H9 (cell line): Measurements from ENCODE around the gene FTO. TPM values are rescaled to one million over a fixed set of nuclear protein-coding genes. Genes with fewer than 3 reads are reported as not detected.

ENCODE experiments used
- DNase-seq: peaks from one replicate; pipeline ENCODE4 v3.0.0-alpha.2; 2017
- H2AFZ ChIP-seq: one replicate; pipeline ENCODE4 v1.6.1; 2013; ENCODE audit warnings: mild to moderate bottlenecking, low read length, control low read depth, moderate library complexity
- H2AK5ac ChIP-seq: 2 replicates; pipeline ENCODE4 v1.6.1; 2013; ENCODE audit warnings: low read length, control low read depth, mixed read lengths; ENCODE audit not compliant: insufficient read length
- H2BK120ac ChIP-seq: one replicate; pipeline ENCODE4 v1.6.1; 2013; ENCODE audit warnings: low read depth, mild to moderate bottlenecking, low read length, control low read depth, inconsistent platforms; ENCODE audit not compliant: poor library complexity, severe bottlenecking
- H2BK12ac ChIP-seq: 2 replicates; pipeline ENCODE4 v1.6.1; 2013; ENCODE audit warnings: low read length, control low read depth, mixed read lengths, low read depth; ENCODE audit not compliant: insufficient read length
- H2BK15ac ChIP-seq: 2 replicates; pipeline ENCODE4 v1.6.1; 2013; ENCODE audit warnings: low read depth, low read length, control low read depth
- H2BK20ac ChIP-seq: one replicate; pipeline ENCODE4 v1.6.1; 2013; ENCODE audit warnings: low read depth, mild to moderate bottlenecking, low read length, control low read depth, inconsistent platforms; ENCODE audit not compliant: poor library complexity, severe bottlenecking
- H2BK5ac ChIP-seq: 2 replicates; pipeline ENCODE4 v1.6.1; 2013; ENCODE audit warnings: low read length, control low read depth, mixed read lengths; ENCODE audit not compliant: insufficient read length
- H3K14ac ChIP-seq: 2 replicates; pipeline ENCODE4 v1.6.1; 2013; ENCODE audit warnings: low read length, control low read depth; ENCODE audit not compliant: insufficient read depth
- H3K18ac ChIP-seq: 2 replicates; pipeline ENCODE4 v1.6.1; 2013; ENCODE audit warnings: low read depth, mild to moderate bottlenecking, mixed read lengths, low read length, control low read depth; ENCODE audit not compliant: insufficient read length
- H3K23ac ChIP-seq: 2 replicates; pipeline ENCODE4 v1.6.1; 2013; ENCODE audit warnings: low read length, control low read depth, mixed read lengths, low read depth; ENCODE audit not compliant: insufficient read length
- H3K23me2 ChIP-seq: 2 replicates; pipeline ENCODE4 v1.6.1; 2013; ENCODE audit warnings: low read depth, mild to moderate bottlenecking, mixed read lengths, low read length, control low read depth; ENCODE audit not compliant: insufficient read length, poor library complexity, severe bottlenecking
- H3K27ac ChIP-seq: 2 replicates; pipeline ENCODE4 v1.5.1; 2013; ENCODE audit warnings: low read length, control low read depth, mixed read lengths, low read depth; ENCODE audit not compliant: insufficient read length
- H3K27me3 ChIP-seq: 2 replicates; pipeline ENCODE4 v1.6.1; 2013; ENCODE audit warnings: low read length, control low read depth, inconsistent platforms; ENCODE audit not compliant: insufficient read depth
- H3K4ac ChIP-seq: 2 replicates; pipeline ENCODE4 v1.6.1; 2013; ENCODE audit warnings: low read depth, mild to moderate bottlenecking, control low read depth, inconsistent platforms, low read length, moderate library complexity
- H3K4me1 ChIP-seq: 2 replicates; pipeline ENCODE4 v1.6.1; 2013; ENCODE audit warnings: low read length, control low read depth, inconsistent platforms; ENCODE audit not compliant: insufficient read depth
- H3K4me2 ChIP-seq: 2 replicates; pipeline ENCODE4 v1.6.1; 2013; ENCODE audit warnings: low read length, control low read depth, mixed read lengths; ENCODE audit not compliant: insufficient read length, insufficient read depth
- H3K56ac ChIP-seq: 2 replicates; pipeline ENCODE4 v1.6.1; 2013; ENCODE audit warnings: low read depth, mild to moderate bottlenecking, mixed read lengths, low read length, control low read depth; ENCODE audit not compliant: insufficient read length
- H3K79me1 ChIP-seq: 2 replicates; pipeline ENCODE4 v1.6.1; 2013; ENCODE audit warnings: low read depth, mild to moderate bottlenecking, moderate library complexity, low read length, control low read depth, inconsistent platforms; ENCODE audit not compliant: insufficient read depth, poor library complexity, severe bottlenecking
- H3K79me2 ChIP-seq: 2 replicates; pipeline ENCODE4 v1.6.1; 2013; ENCODE audit warnings: low read length, control low read depth, inconsistent platforms; ENCODE audit not compliant: insufficient read depth
- H3K9ac ChIP-seq: 2 replicates; pipeline ENCODE4 v1.6.1; 2013; ENCODE audit warnings: low read length, control low read depth, mixed read lengths; ENCODE audit not compliant: insufficient read length; ENCODE audit errors: extremely low read depth
- H3K9me3 ChIP-seq: one replicate; pipeline ENCODE4 v1.6.1; 2013; ENCODE audit warnings: low read depth, low read length, inconsistent platforms; ENCODE audit not compliant: control insufficient read depth
- H3T11ph ChIP-seq: one replicate; pipeline ENCODE4 v1.6.1; 2013; ENCODE audit warnings: mild to moderate bottlenecking, low read length, control low read depth, inconsistent platforms
- H4K20me1 ChIP-seq: one replicate; pipeline ENCODE4 v1.6.1; 2013; ENCODE audit not compliant: control insufficient read depth, insufficient read length, insufficient read depth
- H4K5ac ChIP-seq: 2 replicates; pipeline ENCODE4 v1.6.1; 2013; ENCODE audit warnings: low read depth, mild to moderate bottlenecking, mixed read lengths, low read length, control low read depth; ENCODE audit not compliant: insufficient read length
- H4K8ac ChIP-seq: replicated peaks from 2 replicates; pipeline ENCODE4 v1.6.1; 2013; ENCODE audit warnings: low read length, control low read depth, mixed read lengths, low read depth; ENCODE audit not compliant: insufficient read length
- H4K91ac ChIP-seq: 2 replicates; pipeline ENCODE4 v1.6.1; 2013; ENCODE audit warnings: low read depth, mild to moderate bottlenecking, moderate library complexity, mixed read lengths, low read length, control low read depth; ENCODE audit not compliant: insufficient read length
- H3K27ac Mint-ChIP-seq, 3 experiments: 2 replicates in 2 of 3; 3 replicates in 1 of 3; pipeline ENCODE4 v1.8.0; 2020 to 2021; ENCODE audit warnings: mixed read lengths in 3 of 3, mild to moderate bottlenecking in 1 of 3, moderate library complexity in 1 of 3
- H3K27me3 Mint-ChIP-seq: 2 replicates; pipeline ENCODE4 v1.8.0; 2021; ENCODE audit warnings: low read depth, mild to moderate bottlenecking, moderate library complexity, mixed read lengths
- H3K36me3 Mint-ChIP-seq, 3 experiments: 2 replicates in 2 of 3; 3 replicates in 1 of 3; pipeline ENCODE4 v1.8.0; 2020 to 2021; ENCODE audit warnings: low read depth in 3 of 3, mixed read lengths in 3 of 3; ENCODE audit not compliant: insufficient read depth in 1 of 3
- H3K4me1 Mint-ChIP-seq, 2 experiments: 2 replicates each; pipeline ENCODE4 v1.8.0; 2020; ENCODE audit warnings: mixed read lengths in 2 of 2
- H3K4me3 Mint-ChIP-seq, 2 experiments: 2 replicates in 1 of 2; 3 replicates in 1 of 2; pipeline ENCODE4 v1.8.0; 2020 to 2021; ENCODE audit warnings: mild to moderate bottlenecking in 2 of 2, mixed read lengths in 2 of 2, moderate library complexity in 1 of 2
- H3K9me3 Mint-ChIP-seq, 2 experiments: 2 replicates in 1 of 2; 3 replicates in 1 of 2; pipeline ENCODE4 v1.8.0; 2020; ENCODE audit warnings: mild to moderate bottlenecking in 2 of 2, mixed read lengths in 2 of 2, moderate library complexity in 1 of 2
- CTCF ChIP-seq: fragments of 200-600 bp; sonication (generic); conservative IDR thresholded peaks from 3 replicates; pipeline ENCODE4 v1.8.0; 2021; ENCODE audit warnings: antibody characterized with exemption, mild to moderate bottlenecking
- WGBS: extraction: QIAGEN DNeasy Blood & Tissue Kit; methylation state at CpG from one replicate; pipeline ENCODE4 v1.1.7; 2013; ENCODE audit warnings: missing lambda C conversion rate, low lambda C conversion rate, mixed read lengths; ENCODE audit not compliant: insufficient read length; ENCODE audit errors: extremely low coverage; 5-methylcytosine and 5-hydroxymethylcytosine counted together
- total RNA-seq: library from RNA; stranded (reverse); gene quantifications from 2 replicates; pipeline ENCODE4 v1.2.1, GENCODE V29; 2021

Gene FTO
- total RNA-seq, 1 experiment from 2014 or later, result 67.9 TPM

- Mint-ChIP-seq H3K27ac (no peak overlapping the region), H3K9me3 (peaks cover 0 to 1% of the 10 kb centered on the region in 2 experiments; a peak in 1 of 5 replicates), H3K36me3 (no peaks in the 10 kb centered on the region), H3K27me3 (no peaks in the 10 kb centered on the region), H3K4me3 (no peak overlapping the region), H3K4me1 (peaks cover 47 to 49% of the 10 kb centered on the region in 2 experiments)
- no peak overlapping the region for H3K27ac ChIP-seq
- H4K8ac ChIP-seq, result no peak overlapping the region
- no peak overlapping the region for H3K9ac ChIP-seq
- H4K20me1 ChIP-seq, result no peaks in the 10 kb centered on the region
- H3K79me2 ChIP-seq, result no peaks in the 10 kb centered on the region
- H3K23ac ChIP-seq, result no peak overlapping the region
- H3K4ac ChIP-seq, result no peak overlapping the region
- no peak overlapping the region for H3K18ac ChIP-seq
- no peak overlapping the region for H2BK5ac ChIP-seq
- H2BK120ac ChIP-seq, result no peak overlapping the region
- H2AFZ ChIP-seq, result no peak overlapping the region
- no peak overlapping the region for H2AK5ac ChIP-seq
- no CpG with 5 or more reads among the region's 5 CpGs for whole genome bisulfite sequencing
- DNase-seq, result no peak
- no peak overlapping the region for H3T11ph ChIP-seq
- no peaks in the 10 kb centered on the region for H3K9me3 ChIP-seq
- H2BK20ac ChIP-seq, result no peak overlapping the region
- no peak overlapping the region for H4K5ac ChIP-seq
- no peaks in the 10 kb centered on the region for H3K27me3 ChIP-seq
- peaks cover 33% of the 10 kb centered on the region; the same call in 1 of the 2 replicates for H3K4me1 ChIP-seq
- H3K4me2 ChIP-seq, result no peak overlapping the region
- H3K23me2 ChIP-seq, result no peaks in the 10 kb centered on the region
- H2BK12ac ChIP-seq, result no peak overlapping the region
- H3K79me1 ChIP-seq, result no peaks in the 10 kb centered on the region
- H4K91ac ChIP-seq, result no peak overlapping the region
- H3K56ac ChIP-seq, result no peak overlapping the region
- H3K14ac ChIP-seq, result no peak overlapping the region
- TF ChIP-seq CTCF, result no peak
- no peak overlapping the region for H2BK15ac ChIP-seq
Measured at GRCh38 chr16:54052271-54052670, 348.3 kb downstream of the FTO start.
